Peyer's patch (tissue), 4 donors: ENCODE measurements around the gene SLC41A3. TPM values are rescaled to one million over a fixed set of nuclear protein-coding genes. Genes with fewer than 3 reads are reported as not detected.

ENCODE experiments used
- DNase-seq, 3 donors: peaks; one replicate each; pipeline ENCODE4 v3.0.0-alpha.2; 2017 to 2019
- H3K27ac ChIP-seq, 4 donors: fragments of 200-600 bp; sonication (generic); one replicate each; pipeline ENCODE4 v1.5.1; 2016 to 2019
- H3K27me3 ChIP-seq, 2 donors: fragments of 200-600 bp; sonication (generic); one replicate each; pipeline ENCODE4 v1.5.1; 2019
- H3K36me3 ChIP-seq, 3 donors: fragments of 200-600 bp; sonication (generic); one replicate each; pipeline ENCODE4 v1.5.1; 2016 to 2019
- H3K4me1 ChIP-seq, 4 donors: fragments of 200-600 bp; sonication (generic); one replicate each; pipeline ENCODE4 v1.5.1; 2016 to 2019
- H3K4me3 ChIP-seq, 4 donors: fragments of 200-600 bp; sonication (generic); 1 replicate in 3 of 4; 2 replicates in 1 of 4; pipeline ENCODE4 v1.5.1; 2016 to 2019; ENCODE audit warnings: mild to moderate bottlenecking in 1 of 4
- H3K9me3 ChIP-seq, 4 donors: fragments of 200-600 bp; sonication (generic); one replicate each; pipeline ENCODE4 v1.5.1; 2016 to 2019; ENCODE audit warnings: mild to moderate bottlenecking in 1 of 4
- POLR2A ChIP-seq, 2 donors: fragments of 450-650 bp; IDR thresholded peaks; one replicate each; pipeline ENCODE4 v1.5.1; 2017; ENCODE audit warnings: antibody characterized with exemption in 2 of 2, mild to moderate bottlenecking in 2 of 2, moderate library complexity in 2 of 2
- total RNA-seq, 4 donors: library from RNA; depleted of rRNA; stranded (reverse); fragments of >200 nt; gene quantifications; one replicate each; pipeline ENCODE4 v1.1.0, GENCODE V29; 2016
- TF ChIP-seq, protein P1 (sequence below), 6 experiments: fragments of 450-650 bp in 4 of 6; fragments of 200-600 bp in 2 of 6; sonication (generic) in 1 of 6; IDR thresholded peaks; one replicate each; pipeline ENCODE4 v1.5.1; 2017 to 2019; ENCODE audit warnings: antibody characterized with exemption in 6 of 6, mild to moderate bottlenecking in 3 of 6, moderate library complexity in 1 of 6

Gene SLC41A3
- total RNA-seq, 4 donors from 2014 or later = 45.4 to 79.9 (median 58.5) TPM

GRCh38 chr3:126127452-126127851 is 43.5 kb upstream of the SLC41A3 start:
- no peaks in the 10 kb centered on the region for H3K27me3 ChIP-seq
- H3K27ac ChIP-seq = no peak overlapping the region
- no peak overlapping the region for H3K4me3 ChIP-seq
- DNase-seq = peak in 2 of 3 donors; percentile 23 to 34
- no peaks in the 10 kb centered on the region for H3K4me1 ChIP-seq
- H3K9me3 ChIP-seq = no peaks in the 10 kb centered on the region
- H3K36me3 ChIP-seq = no peaks in the 10 kb centered on the region
- no peak for TF ChIP-seq POLR2A (IDR thresholded peaks at IDR 0.05)

GRCh38 chr3:126126811-126127431 is 43.0 kb upstream of the SLC41A3 start:
- Histone ChIP-seq H3K9me3 (no peaks in the 10 kb centered on the region), H3K4me1 (no peaks in the 10 kb centered on the region), H3K36me3 (no peaks in the 10 kb centered on the region), H3K27ac (no peak overlapping the region), H3K27me3 (no peaks in the 10 kb centered on the region), H3K4me3 (no peak overlapping the region)
- peak in 2 of 3 donors; percentile 24 to 39 for DNase-seq
- no peak for TF ChIP-seq POLR2A (IDR thresholded peaks at IDR 0.05)
- TF ChIP-seq, protein P1, sequence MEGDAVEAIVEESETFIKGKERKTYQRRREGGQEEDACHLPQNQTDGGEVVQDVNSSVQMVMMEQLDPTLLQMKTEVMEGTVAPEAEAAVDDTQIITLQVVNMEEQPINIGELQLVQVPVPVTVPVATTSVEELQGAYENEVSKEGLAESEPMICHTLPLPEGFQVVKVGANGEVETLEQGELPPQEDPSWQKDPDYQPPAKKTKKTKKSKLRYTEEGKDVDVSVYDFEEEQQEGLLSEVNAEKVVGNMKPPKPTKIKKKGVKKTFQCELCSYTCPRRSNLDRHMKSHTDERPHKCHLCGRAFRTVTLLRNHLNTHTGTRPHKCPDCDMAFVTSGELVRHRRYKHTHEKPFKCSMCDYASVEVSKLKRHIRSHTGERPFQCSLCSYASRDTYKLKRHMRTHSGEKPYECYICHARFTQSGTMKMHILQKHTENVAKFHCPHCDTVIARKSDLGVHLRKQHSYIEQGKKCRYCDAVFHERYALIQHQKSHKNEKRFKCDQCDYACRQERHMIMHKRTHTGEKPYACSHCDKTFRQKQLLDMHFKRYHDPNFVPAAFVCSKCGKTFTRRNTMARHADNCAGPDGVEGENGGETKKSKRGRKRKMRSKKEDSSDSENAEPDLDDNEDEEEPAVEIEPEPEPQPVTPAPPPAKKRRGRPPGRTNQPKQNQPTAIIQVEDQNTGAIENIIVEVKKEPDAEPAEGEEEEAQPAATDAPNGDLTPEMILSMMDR (IDR thresholded peaks at IDR 0.05) = no peak

GRCh38 chr3:126126286-126126685 is 42.4 kb upstream of the SLC41A3 start:
- DNase-seq = peak in 2 of 3 donors; percentile 27 to 35
- no peak overlapping the region for H3K4me3 ChIP-seq

GRCh38 chr3:126125781-126126251 is 41.9 kb upstream of the SLC41A3 start:
- peak in 1 of 3 donors; percentile 26 for DNase-seq
- Histone ChIP-seq H3K36me3 (no peaks in the 10 kb centered on the region), H3K9me3 (no peaks in the 10 kb centered on the region), H3K27me3 (no peaks in the 10 kb centered on the region), H3K4me3 (no peak overlapping the region), H3K27ac (no peak overlapping the region), H3K4me1 (no peaks in the 10 kb centered on the region)
- TF ChIP-seq, protein P1 (IDR thresholded peaks at IDR 0.05) = no peak
- TF ChIP-seq POLR2A (IDR thresholded peaks at IDR 0.05) = no peak

More at GRCh38 chr3:126126286-126126685, 42.4 kb upstream of the SLC41A3 start:
- H3K9me3 ChIP-seq = no peaks in the 10 kb centered on the region
- H3K4me1 ChIP-seq = no peaks in the 10 kb centered on the region
- TF ChIP-seq, protein P1 (IDR thresholded peaks at IDR 0.05) = no peak
- H3K27ac ChIP-seq = no peak overlapping the region
- no peaks in the 10 kb centered on the region for H3K27me3 ChIP-seq
- no peaks in the 10 kb centered on the region for H3K36me3 ChIP-seq

- no peak overlapping the region for H3K4me3 ChIP-seq
- no peaks in the 10 kb centered on the region for H3K27me3 ChIP-seq
- no peaks in the 10 kb centered on the region for H3K36me3 ChIP-seq
- H3K9me3 ChIP-seq = no peaks in the 10 kb centered on the region
- TF ChIP-seq POLR2A (IDR thresholded peaks at IDR 0.05) = no peak
- TF ChIP-seq, protein P1 (IDR thresholded peaks at IDR 0.05) = no peak
- H3K4me1 ChIP-seq = no peaks in the 10 kb centered on the region
- no peak overlapping the region for H3K27ac ChIP-seq
- peak in 1 of 3 donors; percentile 22 for DNase-seq
Observed at GRCh38 chr3:126125341-126125740, 41.4 kb upstream of the SLC41A3 start.

DNA sequence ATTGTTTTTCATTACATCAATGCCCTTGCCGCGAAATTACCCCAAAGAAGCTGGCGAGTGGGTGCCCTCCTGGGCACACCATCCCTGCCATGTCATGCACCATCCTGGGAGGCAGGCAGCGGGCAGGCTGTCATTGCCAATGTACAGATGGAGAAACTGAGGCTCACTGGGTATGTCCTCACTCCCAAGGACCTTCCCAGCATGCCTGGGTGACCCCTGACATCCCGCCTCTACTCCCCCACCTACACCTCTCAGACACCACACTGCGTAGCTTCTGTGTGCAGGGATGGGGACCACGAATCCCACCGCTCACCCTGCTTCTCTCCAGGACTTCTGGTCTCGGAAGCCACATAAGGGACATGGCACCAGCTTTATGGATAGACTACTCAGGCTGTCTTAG is 41.0 kb upstream of the SLC41A3 start:
- Histone ChIP-seq H3K4me1 (no peaks in the 10 kb centered on the region), H3K27me3 (no peaks in the 10 kb centered on the region), H3K9me3 (no peaks in the 10 kb centered on the region), H3K36me3 (no peaks in the 10 kb centered on the region), H3K4me3 (no peak overlapping the region), H3K27ac (no peak overlapping the region)
- DNase-seq = peak in 1 of 3 donors; percentile 13
- no peak for TF ChIP-seq POLR2A (IDR thresholded peaks at IDR 0.05)
- TF ChIP-seq, protein P1 (IDR thresholded peaks at IDR 0.05) = no peak
